Heart left ventricle (tissue), 16 donors: ENCODE results near the gene STIP1. TPM values are rescaled to one million over a fixed set of nuclear protein-coding genes. Genes with fewer than 3 reads are reported as not detected.
A peak's percentile ranks its signal among the peaks of the same experiment; 100 is the strongest.

ENCODE experiments used
- ATAC-seq, 4 donors: fragments of 200-7000 bp; cut with Tn5 transposase; one replicate each; pipeline ENCODE4 v1.9.1; 2020 to 2022; ENCODE audit warnings: moderate library complexity in 4 of 4, mild to moderate bottlenecking in 3 of 4, moderate number of reproducible peaks in 1 of 4
- DNase-seq, 5 donors: peaks; one replicate each; pipeline ENCODE4 v3.0.0-alpha.2; 2020
- H3K27ac ChIP-seq, 12 donors: fragments of 200-600 bp; sonication (generic) in 4 of 12; one replicate each; pipeline versions ENCODE4 v1.5.0 to v1.8.0; 2016 to 2022; ENCODE audit warnings: mild to moderate bottlenecking in 2 of 12
- H3K27me3 ChIP-seq, 9 donors: fragments of 200-600 bp; sonication (generic) in 2 of 9; one replicate each; pipeline versions ENCODE4 v1.5.1 to v1.8.0; 2016 to 2022; ENCODE audit warnings: mild to moderate bottlenecking in 3 of 9
- H3K36me3 ChIP-seq, 9 donors: fragments of 200-600 bp; sonication (generic) in 2 of 9; one replicate each; pipeline versions ENCODE4 v1.5.0 to v1.8.0; 2018 to 2022; ENCODE audit warnings: mild to moderate bottlenecking in 2 of 9
- H3K4me1 ChIP-seq, 12 donors: fragments of 200-600 bp; sonication (generic) in 4 of 12; one replicate each; pipeline versions ENCODE4 v1.5.0 to v1.8.0; 2016 to 2022; ENCODE audit warnings: mild to moderate bottlenecking in 3 of 12
- H3K4me3 ChIP-seq, 12 donors: fragments of 200-600 bp; sonication (generic) in 4 of 12; one replicate each; pipeline versions ENCODE4 v1.5.0 to v1.8.0; 2017 to 2022; ENCODE audit warnings: mild to moderate bottlenecking in 9 of 12, moderate library complexity in 4 of 12
- H3K9me3 ChIP-seq, 12 donors: fragments of 200-600 bp; sonication (generic) in 4 of 12; one replicate each; pipeline versions ENCODE4 v1.5.0 to v1.8.0; 2016 to 2022; ENCODE audit warnings: mild to moderate bottlenecking in 1 of 12
- CTCF ChIP-seq, 12 donors: fragments of 200-600 bp; sonication (generic) in 4 of 12; IDR thresholded peaks; one replicate each; pipeline versions ENCODE4 v1.5.0 to v1.8.0; 2018 to 2022; ENCODE audit warnings: antibody characterized with exemption in 12 of 12, mild to moderate bottlenecking in 5 of 12
- POLR2A ChIP-seq, 2 donors: fragments of 450-650 bp; IDR thresholded peaks; one replicate each; pipeline ENCODE4 v1.6.1; 2017; ENCODE audit warnings: antibody characterized with exemption in 2 of 2, mild to moderate bottlenecking in 2 of 2, moderate library complexity in 2 of 2
- WGBS, 4 donors: extraction: QIAGEN DNeasy Blood & Tissue Kit in 2 of 4; methylation state at CpG; one replicate each; pipeline versions ENCODE4 v1.1.5 to v1.1.7; 2013 to 2018; 5-methylcytosine and 5-hydroxymethylcytosine counted together
- intact Hi-C, 10 donors: fragments of 100-400 bp; cut with DNase I; formaldehyde crosslinking; loops; one replicate each; pipeline versions ENCODE4 v1.11.1 to v1.14.2; 2022
- polyA plus RNA-seq, 2 donors: library from polyadenylated mRNA; stranded (reverse); fragments of 200-250 nt; gene quantifications; one replicate each; pipeline ENCODE4 v1.2.3, GENCODE V29; 2013
- total RNA-seq, 9 donors: library from RNA; depleted of rRNA in 2 of 9; stranded (reverse); fragments of >200 nt in 2 of 9; fragmentation: NEBNext Ultra II Directional in 3 of 9; extraction: Animal tissue kit (Norgen Biotek cat#: 25700) in 3 of 9; gene quantifications; one replicate each; pipeline versions ENCODE4 v1.1.0 to v1.2.4, GENCODE V29; 2016 to 2023
- donor health status: ischemic (EF 13 %, LVEDD 7.1; RV severe dilation, severe dysfunction).
- donor health status: healthy with polysubstance abuse.
- donor health status: DM: no; HTN: yes; CAD: no.
- donor health status: DM: no; HTN: no; CAD: no.
- donor health status: ischemic (EF 25% LVEDD 6.9; RV normal size, moderate dysfunction).
- donor health status: ischemic (EF 25% LVEDD 5.7; RV mildly dilated, moderate dysfunction).
- donor health status: healthy.
- donor health status: DM: yes; HTN: yes; CAD: no.
- donor health status: ischemic (EF 35%, LVEDD 5.7; RV mildly dilated, moderate dysfunction).
- donor health status: nonischemic (EF 11% LVEDD 7.7; RV severe dilation, severe dysfunction).
- donor health status: DM: yes; HTN: yes; CAD: no.
- donor health status: PGD.
- donor health status: ischemic (EF 29% LVEDD 5.4; RV normal size, mild dysfunction).
- donor health status: nonischemic (EF 23%, LVEDD 6.1; RV moderate dilation, normal function).

Gene STIP1
- total and polyA plus RNA-seq, 11 donors, result 68.8 to 175 (median 88.8) TPM

GRCh38 chr11:64247729-64248531 lies 62.0 kb downstream of the STIP1 start:
- intact Hi-C loops, result loop anchor here in 2 of 10 donors (2.0 kb wide), 2 partner anchors 21 to 57 kb away; partner anchors contain the start of gene ESRRA (in 2 of the 2)
- H3K27ac ChIP-seq, result peak overlapping the region; percentile 37 to 96 (median 92)
- peaks cover 0 to 15% (median 8%) of the 10 kb centered on the region in 9 donors for H3K36me3 ChIP-seq
- H3K4me1 ChIP-seq, result peaks cover 5 to 65% (median 37%) of the 10 kb centered on the region in 12 donors
- TF ChIP-seq CTCF (IDR thresholded peaks at IDR 0.05) (no peak), POLR2A (IDR thresholded peaks at IDR 0.05) (no peak)
- no peaks in the 10 kb centered on the region for H3K27me3 ChIP-seq
- DNase-seq (no peak), ATAC-seq (peak in 2 of 4 donors; percentile 0 to 1)
- H3K4me3 ChIP-seq, result peak overlapping the region; percentile 49 to 90 (median 72)
- H3K9me3 ChIP-seq, result no peaks in the 10 kb centered on the region
- WGBS, 4 donors, result 35 to 42% (median 36%) methylated on average over 31 of the region's 31 CpGs

GRCh38 chr11:64248578-64248977 lies 62.6 kb downstream of the STIP1 start:
- TF ChIP-seq POLR2A (IDR thresholded peaks at IDR 0.05), result no peak
- no peak for TF ChIP-seq CTCF (IDR thresholded peaks at IDR 0.05)
- no peaks in the 10 kb centered on the region for H3K9me3 ChIP-seq
- ATAC-seq (no peak), DNase-seq (no peak)
- intact Hi-C loops, result no loop called here
- H3K36me3 ChIP-seq, result peaks cover 0 to 8% (median 5%) of the 10 kb centered on the region in 9 donors
- no peak overlapping the region for H3K27ac ChIP-seq
- peaks cover 5 to 66% (median 40%) of the 10 kb centered on the region in 12 donors for H3K4me1 ChIP-seq
- no peak overlapping the region for H3K4me3 ChIP-seq
- H3K27me3 ChIP-seq, result no peaks in the 10 kb centered on the region
- WGBS, 4 donors, result 76 to 96% (median 81%) methylated on average over 7 of the region's 7 CpGs

- Histone ChIP-seq H3K9me3 (no peaks in the 10 kb centered on the region), H3K27me3 (no peaks in the 10 kb centered on the region), H3K27ac (no peak overlapping the region), H3K4me1 (peaks cover 5 to 67% (median 41%) of the 10 kb centered on the region in 12 donors), H3K36me3 (peaks cover 0 to 4% (median under 1%) of the 10 kb centered on the region in 9 donors), H3K4me3 (no peak overlapping the region)
- ATAC-seq (no peak), DNase-seq (no peak)
- 89 to 96% (median 96%) methylated on average over 4 of the region's 4 CpGs for WGBS, 4 donors
- intact Hi-C loops, result no loop called here
- TF ChIP-seq CTCF (IDR thresholded peaks at IDR 0.05) (no peak), POLR2A (IDR thresholded peaks at IDR 0.05) (no peak)
Observed at GRCh38 chr11:64249038-64249437, 63.1 kb downstream of the STIP1 start.
